ENCODE results near the gene TRIO. TPM values are rescaled to one million over a fixed set of nuclear protein-coding genes. Genes with fewer than 3 reads are reported as not detected.

The TRIO gene
- total RNA-seq, 1 experiment from 2014 or later, result 50.9 TPM

DNA sequence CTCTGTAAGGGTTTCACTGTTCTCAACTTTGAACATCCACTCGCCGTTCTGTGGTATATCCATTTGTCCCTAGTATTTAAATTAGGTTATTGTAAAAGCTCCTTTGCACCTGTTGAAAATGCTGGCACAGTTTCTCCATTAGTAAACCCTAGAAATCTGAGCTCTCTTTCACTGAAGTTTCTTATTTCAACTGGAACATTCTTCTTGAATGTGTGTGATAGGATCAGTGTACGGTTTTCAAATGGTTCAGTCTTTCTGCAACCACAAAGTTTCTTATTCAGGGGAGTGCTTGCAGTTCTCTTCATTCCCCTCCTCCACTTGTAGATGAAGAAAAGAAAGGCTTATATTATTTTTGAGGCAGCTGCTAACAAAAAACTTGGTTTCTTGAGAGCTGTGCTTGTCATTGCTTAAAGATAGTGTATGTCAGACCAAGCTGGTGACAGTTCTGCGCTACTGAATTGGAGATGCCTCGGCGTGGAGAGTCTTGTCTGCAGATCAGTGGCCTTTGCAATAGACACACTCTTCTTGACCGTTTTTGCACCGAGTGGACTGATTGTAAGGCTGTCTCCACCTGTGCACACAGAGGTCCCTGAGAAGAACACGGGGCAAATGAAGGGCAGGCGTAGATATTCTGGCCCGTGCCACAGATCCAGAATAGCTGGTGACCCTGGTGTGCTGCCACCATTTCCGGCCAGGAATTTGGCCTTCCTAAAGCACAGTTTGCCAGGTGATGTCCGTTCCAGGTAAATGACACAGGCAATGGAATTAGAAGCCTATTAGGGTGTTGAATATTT, 102.2 kb downstream of the TRIO start:
- no peak for DNase-seq (ENCODE audit: low spot score)

DNA sequence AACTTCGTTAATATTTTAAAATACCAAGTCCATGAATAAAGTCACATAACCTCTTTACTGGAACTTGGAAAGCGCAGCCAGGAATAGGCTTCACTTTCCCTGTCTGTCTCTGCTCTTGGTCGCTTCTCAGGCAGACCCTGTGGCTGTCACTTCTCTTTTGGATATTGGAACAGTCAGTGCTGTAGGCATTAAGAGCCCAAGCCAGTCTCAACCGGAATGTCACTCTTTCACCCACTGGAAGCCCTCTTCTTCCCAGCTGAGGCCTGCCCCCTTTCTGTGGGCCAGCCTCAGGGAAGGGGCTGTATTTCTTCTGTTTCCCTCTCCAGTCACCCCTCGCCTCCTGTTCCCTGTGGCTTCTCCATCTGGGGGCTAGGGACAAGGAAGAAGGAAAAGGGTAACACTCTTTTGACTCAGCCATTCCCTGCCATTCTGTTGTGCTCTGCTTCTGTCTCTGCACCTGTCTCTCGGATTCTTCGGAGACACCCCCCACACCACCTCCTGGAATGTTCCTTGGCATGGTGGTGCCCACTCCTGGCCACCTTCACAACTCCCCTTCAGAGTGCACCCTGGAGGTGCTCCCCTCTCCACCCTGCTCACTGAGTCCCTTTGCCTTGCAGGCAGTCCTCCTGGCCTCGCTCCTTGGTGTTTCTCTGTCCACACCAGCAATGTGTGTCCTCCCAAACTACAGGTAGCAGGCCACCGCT, 103.4 kb downstream of the TRIO start:
- DNase-seq (ENCODE audit: low spot score), result no peak

DNA sequence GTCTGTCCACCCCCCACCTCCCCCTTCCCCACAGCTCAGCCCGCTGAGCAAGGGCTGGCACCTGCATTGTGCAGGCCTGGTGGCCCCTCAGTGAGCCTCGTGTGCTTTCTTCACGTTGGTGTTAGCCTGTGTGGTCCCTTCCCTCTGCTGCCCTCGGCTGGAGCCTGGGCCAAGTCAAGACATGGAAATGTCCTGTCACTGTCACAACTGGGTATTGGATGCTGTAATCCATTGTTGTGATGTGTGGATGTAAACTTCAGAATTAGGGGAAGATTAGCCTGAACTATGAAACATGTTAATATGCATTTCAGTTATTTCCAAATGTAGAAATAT, 103.9 kb downstream of the TRIO start:
- DNase-seq (ENCODE audit: low spot score), result no peak

- no peak for DNase-seq (ENCODE audit: low spot score)
These were observed 106.3 kb downstream of the TRIO start for GRCh38 chr5:14249258-14250082.

GRCh38 chr5:14250084-14250695, 107.0 kb downstream of the TRIO start:
- DNase-seq (ENCODE audit: low spot score), result peak; percentile 58

GRCh38 chr5:14250748-14251701, 107.9 kb downstream of the TRIO start:
- no peak for DNase-seq (ENCODE audit: low spot score)

GRCh38 chr5:14251733-14252132, 108.6 kb downstream of the TRIO start:
- DNase-seq (ENCODE audit: low spot score), result no peak

DNA sequence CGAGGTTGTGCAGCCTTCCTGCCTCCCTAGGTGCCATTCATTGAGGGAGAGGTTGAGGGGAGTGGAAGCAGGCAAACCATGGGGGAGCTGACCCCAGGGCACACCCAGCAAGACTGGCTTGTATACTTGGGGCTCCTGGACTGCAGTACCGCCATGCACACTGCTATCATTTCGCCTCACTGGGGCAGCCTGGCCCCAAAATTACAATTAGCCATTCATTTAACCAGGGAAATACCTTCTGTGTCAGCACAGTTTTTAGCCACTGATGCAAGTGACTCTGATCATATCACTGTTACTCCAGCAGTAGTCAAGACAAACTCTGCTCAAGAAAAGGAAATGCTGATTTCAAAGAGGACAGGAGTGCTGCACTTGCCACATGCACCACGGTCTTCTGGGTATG, 109.7 kb downstream of the TRIO start:
- no peak for DNase-seq (ENCODE audit: low spot score)

- DNase-seq (ENCODE audit: low spot score), result no peak
These were observed 111.5 kb downstream of the TRIO start for GRCh38 chr5:14254686-14255085.

DNA sequence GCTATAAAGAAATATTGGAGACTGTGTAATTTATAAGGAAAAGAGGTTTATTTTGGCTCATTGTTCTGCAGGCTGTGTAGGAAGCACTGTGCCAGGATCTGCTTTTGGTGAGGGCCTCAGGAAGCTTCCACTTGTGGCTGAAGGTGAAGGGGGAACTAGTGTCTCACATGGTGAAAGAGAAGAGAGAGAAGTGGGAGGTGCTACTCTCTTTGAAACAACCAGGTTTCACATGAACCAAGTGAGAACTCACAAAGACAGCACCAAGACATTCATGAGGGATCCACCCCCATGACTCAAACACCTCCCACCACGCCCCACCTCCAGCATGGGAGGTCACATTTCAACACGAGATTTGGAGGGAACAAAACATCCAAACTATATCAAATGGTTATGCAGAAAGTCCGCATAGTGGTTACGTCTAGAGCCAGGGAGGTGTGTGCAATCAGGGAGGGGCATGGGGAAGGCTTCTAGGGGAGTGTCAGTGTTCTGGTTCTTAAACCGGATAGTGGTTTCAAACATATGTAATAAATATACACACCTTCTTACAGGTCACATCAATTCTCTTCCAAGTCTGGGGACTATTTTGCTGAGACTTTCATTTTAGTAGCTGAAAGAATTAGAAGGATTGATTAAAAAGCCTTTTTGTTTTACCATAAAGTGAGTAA, 113.0 kb downstream of the TRIO start:
- no peak for DNase-seq (ENCODE audit: low spot score)

GRCh38 chr5:14256756-14257393, 113.7 kb downstream of the TRIO start:
- DNase-seq (ENCODE audit: low spot score), result no peak

DNA sequence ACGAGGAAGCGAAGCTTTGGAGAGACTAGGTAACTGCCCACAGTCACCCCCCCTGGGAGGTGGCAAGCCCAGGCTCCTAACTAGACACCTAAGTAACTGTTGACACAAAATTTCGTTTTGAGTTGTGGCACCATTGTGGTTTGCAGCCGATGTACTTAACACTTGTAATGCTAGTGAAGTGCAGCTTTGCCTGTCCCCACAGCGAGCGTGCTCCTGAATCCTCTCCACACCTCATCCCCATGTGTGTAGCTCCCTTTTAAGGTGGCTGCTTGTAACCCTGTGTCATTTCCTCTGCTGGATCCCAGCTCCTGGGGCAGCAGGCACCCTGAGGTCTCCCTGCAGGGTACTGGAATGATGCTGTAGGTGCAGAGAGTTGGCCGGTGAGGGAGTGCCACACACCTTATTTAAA, 114.9 kb downstream of the TRIO start:
- DNase-seq (ENCODE audit: low spot score), result no peak

DNA sequence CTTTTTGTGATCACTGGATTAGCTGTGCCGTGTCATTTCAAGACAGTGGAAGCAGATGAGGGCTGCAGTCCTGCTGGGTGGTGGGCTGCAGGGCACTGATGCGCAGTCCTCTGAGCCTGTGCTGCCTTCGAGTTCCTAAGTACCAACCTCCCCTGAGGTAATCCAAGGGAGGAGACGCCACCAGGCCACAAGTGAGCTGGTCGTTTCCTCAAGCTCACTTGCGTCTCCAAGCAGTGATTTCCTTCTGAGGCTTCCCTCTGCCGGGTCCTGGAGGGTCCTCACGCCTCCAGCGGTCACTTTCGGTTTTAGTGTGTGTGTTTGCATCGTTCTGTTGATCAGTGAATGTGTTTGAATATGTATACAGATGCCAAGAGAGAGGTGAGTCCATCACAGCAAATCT, 115.7 kb downstream of the TRIO start:
- no peak for DNase-seq (ENCODE audit: low spot score)

DNA sequence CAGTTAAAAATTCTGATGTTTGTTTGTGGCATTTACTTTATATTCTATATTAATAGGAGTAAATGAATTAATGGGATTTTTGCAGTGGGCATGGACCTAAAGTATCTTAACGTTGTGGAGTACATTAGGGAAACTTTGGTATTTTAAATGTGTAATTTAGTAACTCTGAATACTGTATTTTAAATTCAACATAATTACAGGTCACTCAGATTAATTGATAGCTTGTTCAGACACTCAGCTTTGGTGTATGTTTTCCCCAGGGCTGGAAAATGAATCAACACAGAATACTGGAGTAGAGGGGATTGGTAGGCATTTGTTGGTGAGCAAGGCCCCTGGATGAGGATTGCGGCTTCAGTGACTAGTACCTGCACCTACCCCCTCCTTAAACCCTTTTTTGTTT, 117.5 kb downstream of the TRIO start:
- no peak for DNase-seq (ENCODE audit: low spot score)

- no peak for DNase-seq (ENCODE audit: low spot score)
These were observed 118.1 kb downstream of the TRIO start for GRCh38 chr5:14261235-14261634.

DNA sequence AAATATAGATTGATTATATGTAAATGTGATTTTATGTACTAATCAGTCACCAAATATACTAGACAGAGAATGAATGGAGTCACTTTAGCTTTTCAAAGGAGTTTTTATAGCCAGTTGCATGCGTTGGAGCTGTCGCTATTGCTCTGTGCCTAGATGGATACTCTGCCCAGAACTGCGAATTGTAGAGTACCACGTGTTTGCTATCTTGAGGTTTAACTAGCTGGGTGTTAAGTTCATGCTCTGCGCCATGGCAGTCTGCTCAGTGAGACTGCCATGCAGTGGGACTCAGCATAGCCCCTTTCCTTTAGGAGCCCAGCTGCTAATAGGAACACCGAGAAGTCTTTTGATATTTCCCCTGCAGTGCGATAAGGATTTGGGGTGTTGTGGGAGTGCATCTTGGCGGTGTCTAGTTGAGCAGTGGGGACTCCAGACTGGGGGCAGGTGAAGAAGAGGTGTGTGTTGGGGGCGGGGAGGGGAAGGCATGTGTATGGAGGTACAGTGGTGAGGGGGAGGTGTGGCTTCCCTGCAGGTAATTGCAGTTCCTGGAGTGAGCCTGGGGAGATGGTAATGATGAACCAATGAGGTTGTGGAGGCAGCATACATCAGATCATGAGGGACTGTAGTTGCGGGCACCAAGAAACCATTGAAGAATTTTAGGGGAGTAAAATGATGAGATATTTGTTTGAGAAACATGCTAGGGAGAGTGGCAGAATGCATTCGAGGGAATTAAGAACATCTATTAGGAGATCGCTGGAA, 118.9 kb downstream of the TRIO start:
- DNase-seq (ENCODE audit: low spot score), result no peak

DNA sequence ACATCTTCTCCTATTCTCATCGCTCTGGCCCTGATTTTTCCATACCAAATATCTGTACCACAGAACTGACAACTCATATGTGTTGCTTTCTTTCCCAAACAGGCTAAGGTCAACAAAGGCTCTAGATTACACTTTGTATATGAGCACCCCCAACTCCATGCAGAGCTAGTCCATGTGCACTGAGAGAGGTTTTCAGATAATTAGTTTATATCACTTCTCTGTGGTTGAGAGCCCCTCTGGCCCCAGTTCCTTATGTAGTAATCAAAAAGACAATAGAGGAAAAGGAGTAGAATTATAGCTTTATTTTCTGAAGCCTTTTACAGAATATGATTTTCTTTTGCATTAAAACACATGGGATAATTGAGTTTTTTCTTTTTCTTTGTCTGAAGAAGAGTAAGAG, 120.0 kb downstream of the TRIO start:
- no peak for DNase-seq (ENCODE audit: low spot score)

DNA sequence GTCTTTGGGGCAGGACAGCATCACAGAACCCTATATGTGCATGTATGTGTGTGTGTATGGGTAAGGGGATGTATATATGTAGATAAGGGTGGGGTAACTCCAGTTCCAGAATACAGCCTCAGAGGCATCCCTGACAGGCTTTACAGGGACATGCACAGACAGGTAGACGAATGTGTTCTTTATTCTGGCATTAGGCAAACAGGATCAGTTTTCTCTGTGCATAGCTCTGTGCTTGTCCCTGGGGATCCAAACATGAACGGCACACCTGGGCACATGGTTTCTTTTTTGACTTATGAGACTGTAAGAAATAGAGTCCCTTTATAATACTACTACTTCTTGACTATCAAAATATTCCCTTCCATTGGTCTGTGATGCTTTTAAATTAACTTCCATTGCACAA, 120.6 kb downstream of the TRIO start:
- DNase-seq (ENCODE audit: low spot score), result no peak

- peak; percentile 96 for DNase-seq (ENCODE audit: low spot score)
These were observed 121.6 kb downstream of the TRIO start for GRCh38 chr5:14264605-14265316.
